ENCODE results near the gene SMAP1.

DNA sequence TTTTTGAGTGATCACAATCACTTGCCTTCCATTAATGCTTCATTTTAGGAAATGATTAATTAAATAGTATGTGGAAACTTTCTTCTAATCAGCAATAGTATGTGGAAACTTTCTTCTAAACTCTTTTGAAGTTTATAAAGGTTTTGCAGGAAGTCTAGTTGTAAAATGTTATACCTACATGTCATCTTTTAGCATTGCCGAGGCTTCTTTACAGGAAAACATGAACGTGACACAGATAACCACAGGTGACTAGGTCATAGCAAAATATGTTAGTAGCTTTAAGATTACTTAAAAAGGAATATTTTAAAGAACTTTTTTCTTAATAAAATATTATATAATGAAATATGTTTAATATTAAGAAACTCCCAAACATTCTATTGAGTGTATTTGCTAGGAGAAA is 56.8 kb downstream of the SMAP1 start:
- TF ChIP-seq, protein P1, sequence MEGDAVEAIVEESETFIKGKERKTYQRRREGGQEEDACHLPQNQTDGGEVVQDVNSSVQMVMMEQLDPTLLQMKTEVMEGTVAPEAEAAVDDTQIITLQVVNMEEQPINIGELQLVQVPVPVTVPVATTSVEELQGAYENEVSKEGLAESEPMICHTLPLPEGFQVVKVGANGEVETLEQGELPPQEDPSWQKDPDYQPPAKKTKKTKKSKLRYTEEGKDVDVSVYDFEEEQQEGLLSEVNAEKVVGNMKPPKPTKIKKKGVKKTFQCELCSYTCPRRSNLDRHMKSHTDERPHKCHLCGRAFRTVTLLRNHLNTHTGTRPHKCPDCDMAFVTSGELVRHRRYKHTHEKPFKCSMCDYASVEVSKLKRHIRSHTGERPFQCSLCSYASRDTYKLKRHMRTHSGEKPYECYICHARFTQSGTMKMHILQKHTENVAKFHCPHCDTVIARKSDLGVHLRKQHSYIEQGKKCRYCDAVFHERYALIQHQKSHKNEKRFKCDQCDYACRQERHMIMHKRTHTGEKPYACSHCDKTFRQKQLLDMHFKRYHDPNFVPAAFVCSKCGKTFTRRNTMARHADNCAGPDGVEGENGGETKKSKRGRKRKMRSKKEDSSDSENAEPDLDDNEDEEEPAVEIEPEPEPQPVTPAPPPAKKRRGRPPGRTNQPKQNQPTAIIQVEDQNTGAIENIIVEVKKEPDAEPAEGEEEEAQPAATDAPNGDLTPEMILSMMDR (IDR thresholded peaks at IDR 0.05), result no peak
- TF ChIP-seq POLR2AphosphoS5 (IDR thresholded peaks at IDR 0.05), result no peak
- no peak for TF ChIP-seq POLR2A (IDR thresholded peaks at IDR 0.05)

All from prostate gland (tissue), 2 donors.